Tibial nerve (tissue), 4 donors: Measurements from ENCODE around the gene IL31. TPM values are rescaled to one million over a fixed set of nuclear protein-coding genes. Genes with fewer than 3 reads are reported as not detected.

Source experiments
- DNase-seq, 2 donors: peaks; one replicate each; pipeline ENCODE4 v3.0.0-alpha.2; 2019; ENCODE audit warnings: low spot score in 2 of 2
- H3K27ac ChIP-seq, 4 donors: fragments of 200-600 bp; sonication (generic) in 3 of 4; one replicate each; pipeline ENCODE4 v1.5.1; 2017 to 2019; ENCODE audit warnings: mild to moderate bottlenecking in 1 of 4
- H3K27me3 ChIP-seq, 2 donors: fragments of 200-600 bp; sonication (generic) in 1 of 2; one replicate each; pipeline versions ENCODE4 v1.5.1 to v1.6.0; 2017 to 2019
- H3K36me3 ChIP-seq, 3 donors: fragments of 200-600 bp; sonication (generic); one replicate each; pipeline ENCODE4 v1.5.1; 2018 to 2019
- H3K4me1 ChIP-seq, 4 donors: fragments of 200-600 bp; sonication (generic) in 3 of 4; one replicate each; pipeline ENCODE4 v1.5.1; 2017 to 2019
- H3K4me3 ChIP-seq, 4 donors: fragments of 200-600 bp; sonication (generic) in 3 of 4; one replicate each; pipeline ENCODE4 v1.5.1; 2017 to 2019; ENCODE audit warnings: mild to moderate bottlenecking in 1 of 4, moderate library complexity in 1 of 4
- H3K9me3 ChIP-seq, 4 donors: fragments of 200-600 bp; sonication (generic) in 3 of 4; one replicate each; pipeline ENCODE4 v1.5.1; 2017 to 2019
- EP300 ChIP-seq, 2 donors: sonication (generic); formaldehyde crosslinking; IDR thresholded peaks; one replicate each; pipeline ENCODE4 v1.6.1; 2017; ENCODE audit warnings: antibody characterized with exemption in 2 of 2, mild to moderate bottlenecking in 1 of 2
- POLR2A ChIP-seq, 2 donors: fragments of 450-650 bp; IDR thresholded peaks; one replicate each; pipeline ENCODE4 v1.6.1; 2017; ENCODE audit warnings: antibody characterized with exemption in 2 of 2, mild to moderate bottlenecking in 2 of 2, moderate library complexity in 2 of 2
- WGBS, 2 donors: methylation state at CpG; one replicate each; pipeline ENCODE4 v1.1.5; 2018; 5-methylcytosine and 5-hydroxymethylcytosine counted together
- total RNA-seq, 4 donors: library from RNA; depleted of rRNA; stranded (reverse); fragments of >200 nt; gene quantifications; one replicate each; pipeline ENCODE4 v1.1.0, GENCODE V29; 2016
- TF ChIP-seq, protein P1 (sequence below), 5 experiments: fragments of 200-600 bp in 3 of 5; fragments of 450-650 bp in 2 of 5; sonication (generic) in 3 of 5; IDR thresholded peaks; one replicate each; pipeline ENCODE4 v1.5.1; 2016 to 2019; ENCODE audit warnings: antibody characterized with exemption in 5 of 5, mild to moderate bottlenecking in 3 of 5, moderate library complexity in 2 of 5

IL31 gene
- total RNA-seq, 4 donors from 2014 or later: not detected

DNA sequence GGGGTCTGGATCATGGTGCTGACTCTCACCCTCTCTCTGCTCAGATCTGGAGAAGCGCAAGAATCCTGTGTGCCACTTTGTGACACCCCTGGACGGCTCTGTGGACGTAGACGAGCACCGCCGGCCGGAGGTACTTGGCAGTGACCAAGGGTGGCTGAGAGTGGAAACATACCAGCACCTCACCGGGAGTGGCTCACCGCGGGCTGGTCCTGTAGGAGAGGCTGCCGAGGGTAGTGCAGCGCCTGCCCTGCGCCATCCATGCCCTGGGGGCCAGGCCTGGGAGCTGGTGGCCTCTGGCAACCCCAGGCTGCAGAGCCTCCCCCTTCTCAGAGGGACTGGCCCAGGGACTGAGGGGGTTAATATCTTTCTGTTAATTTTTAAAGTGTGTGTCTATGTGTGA is 46.2 kb downstream of the IL31 start:
- Histone ChIP-seq H3K36me3 (peaks cover 0 to 54% (median 25%) of the 10 kb centered on the region in 3 donors), H3K4me1 (peaks cover 0 to 29% (median 13%) of the 10 kb centered on the region in 4 donors), H3K4me3 (no peak overlapping the region), H3K9me3 (no peaks in the 10 kb centered on the region), H3K27ac (no peak overlapping the region), H3K27me3 (no peaks in the 10 kb centered on the region)
- DNase-seq: no peak
- no peak for TF ChIP-seq EP300 (IDR thresholded peaks at IDR 0.05)
- TF ChIP-seq POLR2A (IDR thresholded peaks at IDR 0.05): no peak
- TF ChIP-seq, protein P1, sequence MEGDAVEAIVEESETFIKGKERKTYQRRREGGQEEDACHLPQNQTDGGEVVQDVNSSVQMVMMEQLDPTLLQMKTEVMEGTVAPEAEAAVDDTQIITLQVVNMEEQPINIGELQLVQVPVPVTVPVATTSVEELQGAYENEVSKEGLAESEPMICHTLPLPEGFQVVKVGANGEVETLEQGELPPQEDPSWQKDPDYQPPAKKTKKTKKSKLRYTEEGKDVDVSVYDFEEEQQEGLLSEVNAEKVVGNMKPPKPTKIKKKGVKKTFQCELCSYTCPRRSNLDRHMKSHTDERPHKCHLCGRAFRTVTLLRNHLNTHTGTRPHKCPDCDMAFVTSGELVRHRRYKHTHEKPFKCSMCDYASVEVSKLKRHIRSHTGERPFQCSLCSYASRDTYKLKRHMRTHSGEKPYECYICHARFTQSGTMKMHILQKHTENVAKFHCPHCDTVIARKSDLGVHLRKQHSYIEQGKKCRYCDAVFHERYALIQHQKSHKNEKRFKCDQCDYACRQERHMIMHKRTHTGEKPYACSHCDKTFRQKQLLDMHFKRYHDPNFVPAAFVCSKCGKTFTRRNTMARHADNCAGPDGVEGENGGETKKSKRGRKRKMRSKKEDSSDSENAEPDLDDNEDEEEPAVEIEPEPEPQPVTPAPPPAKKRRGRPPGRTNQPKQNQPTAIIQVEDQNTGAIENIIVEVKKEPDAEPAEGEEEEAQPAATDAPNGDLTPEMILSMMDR (IDR thresholded peaks at IDR 0.05): no peak
- 80 to 92% methylated on average over 11 to 13 of the region's 13 CpGs for WGBS, 2 donors

DNA sequence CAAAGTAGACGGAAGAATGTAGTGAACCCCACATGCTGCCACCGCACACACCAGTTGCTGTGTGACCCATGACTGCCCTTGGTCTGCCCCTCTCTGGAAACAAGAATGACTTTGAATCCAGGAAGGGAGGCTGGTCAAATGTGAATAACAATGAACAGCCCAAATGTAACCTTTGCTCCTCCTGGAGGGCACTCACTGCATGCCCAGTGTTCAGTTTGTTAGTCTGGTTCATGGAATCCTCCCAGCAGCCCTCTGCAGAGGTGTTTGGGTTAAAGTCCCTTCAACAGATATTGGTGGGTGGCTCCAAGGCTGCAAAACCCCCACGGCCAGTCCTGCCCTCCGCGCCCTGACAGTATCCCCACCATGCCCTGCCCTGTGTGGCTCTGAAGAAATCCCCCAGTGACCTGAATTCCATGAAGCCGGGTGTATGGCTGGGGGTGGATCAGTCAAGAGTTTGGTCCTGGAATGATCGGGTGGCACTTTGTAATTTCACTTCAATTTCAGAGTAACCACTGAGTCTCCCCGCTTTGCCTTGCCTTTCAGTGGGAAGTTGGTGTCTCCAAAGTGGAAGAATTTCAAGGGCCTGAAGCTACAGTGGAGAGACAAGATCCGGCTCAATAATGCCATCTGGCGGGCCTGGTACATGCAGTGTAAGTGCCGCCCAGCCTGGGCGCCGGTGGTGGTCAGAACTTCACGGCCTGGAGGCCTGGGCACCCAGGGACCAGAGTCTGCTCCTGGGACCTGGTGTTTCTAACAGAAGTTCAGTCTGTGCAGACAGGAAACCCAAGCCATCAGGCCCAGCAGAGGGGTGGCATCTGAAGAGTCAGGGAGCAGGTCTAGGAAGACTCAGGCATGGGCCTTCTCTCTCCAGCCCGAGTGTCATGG is 47.1 kb downstream of the IL31 start:
- Histone ChIP-seq H3K9me3 (no peaks in the 10 kb centered on the region), H3K27ac (no peak overlapping the region), H3K27me3 (no peaks in the 10 kb centered on the region), H3K4me1 (peaks cover 0 to 37% (median 13%) of the 10 kb centered on the region in 4 donors), H3K4me3 (no peak overlapping the region), H3K36me3 (peaks cover 0 to 45% (median 25%) of the 10 kb centered on the region in 3 donors)
- no peak for DNase-seq
- TF ChIP-seq POLR2A (IDR thresholded peaks at IDR 0.05): no peak
- TF ChIP-seq EP300 (IDR thresholded peaks at IDR 0.05): no peak
- TF ChIP-seq, protein P1 (IDR thresholded peaks at IDR 0.05): peak; percentile 12 to 35 (median 31)
- 64 to 67% methylated on average over 15 of the region's 15 CpGs for WGBS, 2 donors

DNA sequence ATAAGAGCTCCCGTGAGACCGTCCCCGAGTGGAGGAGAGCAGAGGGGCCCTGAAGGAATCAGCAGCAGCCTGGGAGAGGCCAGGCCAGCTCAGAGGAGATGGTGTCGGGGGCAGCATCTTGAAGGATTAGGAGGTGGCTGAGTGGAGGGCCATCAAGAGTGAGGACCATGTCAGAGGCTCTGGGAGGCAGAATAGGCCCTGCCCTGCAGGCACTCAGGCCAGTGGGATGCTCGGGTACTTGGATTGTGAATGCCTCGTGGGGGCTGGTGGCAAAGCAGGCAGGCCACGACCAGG is 47.7 kb downstream of the IL31 start:
- H3K27ac ChIP-seq: no peak overlapping the region
- WGBS, 2 donors: 58 to 69% methylated on average over 7 of the region's 7 CpGs

DNA sequence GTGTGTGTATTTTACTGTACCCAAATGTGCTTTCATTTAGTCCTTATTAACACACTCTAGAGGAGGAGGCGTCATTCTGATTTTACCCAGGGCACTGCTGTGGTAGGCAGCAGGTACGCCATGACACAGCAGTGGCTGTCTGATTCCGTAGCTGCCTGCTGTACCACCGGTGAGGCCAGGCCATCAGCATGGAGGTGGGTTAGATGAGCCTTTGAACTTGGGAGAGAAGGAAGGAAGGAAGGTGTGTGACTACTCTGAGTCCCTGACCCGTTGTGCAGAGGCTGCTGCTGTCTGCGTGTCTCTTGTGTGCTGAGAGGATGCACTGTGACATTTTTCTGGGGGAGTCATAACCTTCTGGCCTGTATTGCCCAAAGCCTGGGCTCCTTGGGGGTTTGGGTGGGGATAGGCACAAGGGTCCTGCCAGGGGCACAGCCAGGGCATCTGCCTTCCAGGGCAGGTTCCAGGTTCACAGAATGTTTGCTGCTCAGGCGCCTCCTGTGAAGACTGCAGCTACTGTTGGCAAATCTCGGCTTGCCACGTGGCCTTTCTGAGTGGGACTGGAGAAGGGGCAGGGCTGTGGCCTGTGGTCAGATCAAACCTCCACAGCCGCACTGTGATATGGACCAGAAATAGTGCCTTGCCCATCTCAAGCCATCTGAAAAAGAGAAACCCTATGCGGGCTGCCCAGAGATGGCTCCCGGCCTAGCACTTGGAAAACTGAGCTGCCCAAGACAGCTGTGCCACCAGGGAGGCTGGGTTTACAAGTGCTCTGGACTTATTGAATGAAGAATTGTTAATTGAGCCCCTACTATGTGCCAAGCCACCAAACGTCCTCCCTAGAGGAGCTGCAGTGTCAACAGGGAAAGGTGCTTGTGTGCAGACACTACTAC is 48.3 kb downstream of the IL31 start:
- no peaks in the 10 kb centered on the region for H3K9me3 ChIP-seq
- peaks cover 0 to 45% (median 16%) of the 10 kb centered on the region in 4 donors for H3K4me1 ChIP-seq
- no peaks in the 10 kb centered on the region for H3K27me3 ChIP-seq
- no peak for DNase-seq
- TF ChIP-seq, protein P1 (IDR thresholded peaks at IDR 0.05): no peak
- TF ChIP-seq POLR2A (IDR thresholded peaks at IDR 0.05) (no peak), EP300 (IDR thresholded peaks at IDR 0.05) (no peak)
- no peak overlapping the region for H3K4me3 ChIP-seq
- H3K27ac ChIP-seq: no peak overlapping the region
- H3K36me3 ChIP-seq: peaks cover 0 to 33% (median 25%) of the 10 kb centered on the region in 3 donors
- WGBS, 2 donors: 54 to 72% methylated on average over 10 to 13 of the region's 13 CpGs

More for the DNA sequence above, 47.7 kb downstream of the IL31 start:
- TF ChIP-seq POLR2A (IDR thresholded peaks at IDR 0.05): no peak
- TF ChIP-seq EP300 (IDR thresholded peaks at IDR 0.05): no peak
- TF ChIP-seq, protein P1 (IDR thresholded peaks at IDR 0.05): no peak
- H3K9me3 ChIP-seq: no peaks in the 10 kb centered on the region
- peaks cover 0 to 39% (median 25%) of the 10 kb centered on the region in 3 donors for H3K36me3 ChIP-seq
- no peak for DNase-seq
- H3K4me3 ChIP-seq: no peak overlapping the region
- H3K4me1 ChIP-seq: peaks cover 0 to 44% (median 15%) of the 10 kb centered on the region in 4 donors
- no peaks in the 10 kb centered on the region for H3K27me3 ChIP-seq
